Camera-type eye (tissue), 1 donor: ENCODE results near the gene SKIL. TPM values are rescaled to one million over a fixed set of nuclear protein-coding genes. Genes with fewer than 3 reads are reported as not detected.

Source experiments
- total RNA-seq: library from RNA; depleted of rRNA; stranded (reverse); fragments of >200 nt; gene quantifications from one replicate; pipeline ENCODE4 v1.2.3, GENCODE V29; 2014

The SKIL gene, protein sequence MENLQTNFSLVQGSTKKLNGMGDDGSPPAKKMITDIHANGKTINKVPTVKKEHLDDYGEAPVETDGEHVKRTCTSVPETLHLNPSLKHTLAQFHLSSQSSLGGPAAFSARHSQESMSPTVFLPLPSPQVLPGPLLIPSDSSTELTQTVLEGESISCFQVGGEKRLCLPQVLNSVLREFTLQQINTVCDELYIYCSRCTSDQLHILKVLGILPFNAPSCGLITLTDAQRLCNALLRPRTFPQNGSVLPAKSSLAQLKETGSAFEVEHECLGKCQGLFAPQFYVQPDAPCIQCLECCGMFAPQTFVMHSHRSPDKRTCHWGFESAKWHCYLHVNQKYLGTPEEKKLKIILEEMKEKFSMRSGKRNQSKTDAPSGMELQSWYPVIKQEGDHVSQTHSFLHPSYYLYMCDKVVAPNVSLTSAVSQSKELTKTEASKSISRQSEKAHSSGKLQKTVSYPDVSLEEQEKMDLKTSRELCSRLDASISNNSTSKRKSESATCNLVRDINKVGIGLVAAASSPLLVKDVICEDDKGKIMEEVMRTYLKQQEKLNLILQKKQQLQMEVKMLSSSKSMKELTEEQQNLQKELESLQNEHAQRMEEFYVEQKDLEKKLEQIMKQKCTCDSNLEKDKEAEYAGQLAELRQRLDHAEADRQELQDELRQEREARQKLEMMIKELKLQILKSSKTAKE
- total RNA-seq, result 141 TPM

DNA sequence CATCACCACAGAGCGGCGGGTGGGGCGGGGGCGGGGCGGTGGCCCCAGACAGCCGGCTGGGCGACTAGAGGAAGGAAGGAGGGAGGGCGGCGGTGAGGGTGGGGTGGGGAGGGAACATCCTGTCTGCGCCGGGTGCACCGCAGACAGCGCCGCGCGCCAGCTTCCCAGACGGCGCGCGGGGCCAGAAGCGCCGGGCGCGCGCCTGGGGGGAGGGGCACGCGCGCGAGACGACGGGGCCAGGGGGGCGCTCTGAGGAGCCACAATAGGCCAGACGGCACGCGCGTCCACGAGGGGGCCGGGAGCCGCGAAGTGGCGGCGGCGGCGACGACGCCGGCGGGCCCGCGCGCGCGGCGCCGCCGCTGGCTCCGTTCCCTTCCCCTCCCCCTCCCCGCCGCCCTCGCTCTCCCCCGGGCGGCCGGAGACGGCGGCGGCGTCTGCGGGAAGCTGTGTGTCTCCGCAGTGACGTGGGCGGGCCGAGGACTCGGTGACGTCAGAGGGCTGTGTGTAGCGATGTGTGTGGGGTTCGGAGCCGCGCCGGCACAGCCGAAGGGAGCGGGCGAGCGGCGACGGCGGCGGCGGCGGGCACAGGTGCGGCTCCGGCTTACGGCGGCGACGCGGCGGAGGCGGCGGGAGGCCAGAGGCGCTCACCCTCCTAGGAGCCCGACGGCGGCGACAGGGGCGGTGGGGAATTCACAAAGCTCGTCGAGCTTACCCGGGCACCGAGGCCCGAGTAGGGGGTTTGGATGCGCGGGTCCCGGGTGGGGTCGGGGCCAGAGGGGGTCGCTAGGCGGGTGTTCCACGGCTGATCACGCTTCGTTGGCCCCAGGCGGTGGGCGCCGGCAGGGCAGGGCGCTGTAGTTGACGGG is at the start of gene SKIL:
Gene SKIL, plus strand, starts transcription at position 540 of the 866 bp plus-strand sequence. CDS start 2,617 bp downstream, outside the sequence.

DNA sequence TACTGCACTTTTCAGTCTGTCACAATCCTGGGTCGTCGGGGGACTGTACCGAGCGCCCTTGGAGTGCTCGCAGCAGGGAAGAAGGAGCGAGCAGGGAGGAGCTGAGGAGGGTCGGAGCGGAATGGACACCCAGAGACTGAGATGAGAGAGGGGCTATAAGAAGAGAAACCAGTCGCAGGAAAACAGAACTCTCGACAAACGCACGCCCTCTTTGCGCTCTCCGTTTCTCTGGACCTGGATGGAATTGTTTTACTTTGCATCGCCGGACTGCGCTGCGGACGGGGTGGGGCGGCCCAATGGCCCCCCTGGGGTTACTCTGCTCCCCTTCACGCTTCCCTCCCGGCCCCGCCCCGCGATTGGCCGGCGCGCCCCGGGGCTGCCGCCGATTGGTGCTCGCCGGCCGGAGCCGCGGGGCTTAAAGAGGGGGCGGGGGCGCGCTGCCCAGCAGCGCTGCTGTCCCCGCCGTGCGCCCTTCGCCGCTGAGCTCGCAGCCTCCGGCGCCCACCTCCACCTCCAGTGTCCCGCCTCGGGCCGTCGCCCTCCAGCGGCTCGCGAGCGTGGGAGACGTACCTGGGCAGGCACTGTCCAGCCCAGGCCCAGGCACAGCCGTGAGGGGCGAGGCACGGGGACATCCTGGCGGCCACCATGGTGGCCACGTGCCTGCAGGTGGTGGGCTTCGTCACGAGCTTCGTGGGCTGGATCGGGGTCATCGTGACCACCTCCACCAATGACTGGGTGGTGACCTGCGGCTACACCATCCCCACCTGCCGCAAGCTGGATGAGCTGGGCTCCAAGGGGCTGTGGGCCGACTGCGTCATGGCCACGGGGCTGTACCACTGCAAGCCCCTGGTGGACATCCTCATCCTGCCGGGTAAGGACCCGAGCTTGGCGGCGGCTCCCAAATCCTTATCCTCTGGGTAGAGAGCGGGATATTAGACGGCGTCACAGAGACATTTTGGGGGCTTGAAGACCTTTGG is 61.2 kb downstream of the SKIL start, which contains the start of gene CLDN11:
Gene CLDN11, plus strand, starts transcription at position 447 of the 977 bp plus-strand sequence. Its CDS starts 199 bp downstream, at position 646.

Other genes starting within 250 kb of the SKIL start
- gene PHC3, start 176.0 kb upstream of the SKIL start, total RNA-seq, result 89.3 TPM
- 68.0 TPM for gene PRKCI, start 135.3 kb upstream of the SKIL start, total RNA-seq
- gene CLDN11, start 61.2 kb downstream of the SKIL start, total RNA-seq, result 16.8 TPM
- 4.5 TPM for gene SLC7A14, start 228.4 kb downstream of the SKIL start, total RNA-seq